ENCODE results near the gene TBC1D1. TPM values are rescaled to one million over a fixed set of nuclear protein-coding genes. Genes with fewer than 3 reads are reported as not detected.
A peak's percentile ranks its signal among the peaks of the same experiment; 100 is the strongest.
"Not testable (repeated sequence)": the region's sequence is repeated elsewhere in the genome, so short reads cannot be mapped to it uniquely, and the experiment has no call there.

The TBC1D1 gene
- total RNA-seq, 1 donor from 2014 or later, result 47.1 TPM

GRCh38 chr4:37973441-37973840, 82.6 kb downstream of the TBC1D1 start:
- Histone ChIP-seq H3K36me3 (ENCODE audit: control insufficient read depth, insufficient read depth, low read length) (no peaks in the 10 kb centered on the region), H3K4me3 (ENCODE audit: low read depth, low read length) (no peak overlapping the region), H3K27me3 (ENCODE audit: control insufficient read depth, insufficient read depth, low read length) (no peaks in the 10 kb centered on the region)
- FAIRE-seq (no peak), DNase-seq (ENCODE audit: low read depth) (no peak)
- no peak for TF ChIP-seq CTCF (IDR thresholded peaks at IDR 0.05; ENCODE audit: insufficient read depth, low read length, severe bottlenecking)

GRCh38 chr4:37975321-37975822, 84.5 kb downstream of the TBC1D1 start:
- not testable (repeated sequence) for H3K27me3 ChIP-seq (ENCODE audit: control insufficient read depth, insufficient read depth, low read length); FAIRE-seq; H3K36me3 ChIP-seq (ENCODE audit: control insufficient read depth, insufficient read depth, low read length); DNase-seq (ENCODE audit: low read depth); H3K4me3 ChIP-seq (ENCODE audit: low read depth, low read length)

DNA sequence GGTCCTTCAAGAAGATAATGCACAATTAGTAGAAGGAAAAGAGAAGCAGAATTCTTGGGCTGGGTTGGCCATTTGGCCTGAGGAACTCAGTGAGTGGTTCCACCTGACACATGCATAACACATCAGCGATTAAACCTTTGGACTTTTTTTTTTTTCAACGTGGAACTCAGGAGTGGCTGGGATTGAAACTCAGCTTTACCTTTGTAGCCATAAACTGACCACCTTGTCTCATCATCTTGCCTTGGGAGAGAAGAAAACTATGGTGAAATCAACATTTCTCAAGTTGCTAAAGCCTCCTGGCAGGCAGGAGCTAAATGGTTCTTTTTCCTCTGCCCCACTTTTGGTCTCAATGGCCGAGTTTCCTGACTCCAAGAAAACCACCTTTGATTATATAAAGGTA, 85.6 kb downstream of the TBC1D1 start:
- peak; percentile 18 for DNase-seq (ENCODE audit: low read depth)
- FAIRE-seq, result no peak
- H3K36me3 ChIP-seq (ENCODE audit: control insufficient read depth, insufficient read depth, low read length), result no peaks in the 10 kb centered on the region
- no peak for TF ChIP-seq CTCF (IDR thresholded peaks at IDR 0.05; ENCODE audit: insufficient read depth, low read length, severe bottlenecking)
- H3K4me3 ChIP-seq (ENCODE audit: low read depth, low read length), result no peak overlapping the region
- H3K27me3 ChIP-seq (ENCODE audit: control insufficient read depth, insufficient read depth, low read length), result no peaks in the 10 kb centered on the region

DNA sequence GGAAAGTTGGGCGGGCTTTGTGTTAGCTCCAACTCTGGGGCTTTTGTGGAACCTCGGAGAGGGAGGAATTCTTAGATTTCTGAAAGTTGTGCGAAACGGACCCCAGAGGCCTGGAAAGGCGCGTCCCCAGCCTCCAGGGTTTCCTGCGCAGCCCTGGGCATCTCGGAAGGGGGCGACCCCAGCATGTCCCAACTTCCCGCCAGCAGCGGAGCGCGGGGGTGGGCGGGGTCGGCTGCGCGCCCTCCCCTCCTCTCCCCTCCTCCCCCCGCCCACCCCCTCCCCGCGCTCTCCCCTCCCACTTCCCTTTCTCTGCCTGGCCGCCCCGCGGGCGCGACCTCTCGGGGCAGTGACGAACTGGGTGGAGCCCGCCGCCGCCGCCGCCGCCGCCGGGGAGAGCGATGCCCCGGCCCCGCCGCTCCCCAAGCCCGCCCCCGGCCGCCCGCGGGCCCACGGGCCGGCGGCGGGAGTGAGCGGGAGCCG, 86.1 kb downstream of the TBC1D1 start:
- no peak for DNase-seq (ENCODE audit: low read depth)
- no peak for FAIRE-seq
- H3K4me3 ChIP-seq (ENCODE audit: low read depth, low read length), result peak overlapping the region; percentile 59

GRCh38 chr4:37977471-37978247, 86.8 kb downstream of the TBC1D1 start:
- peak overlapping the region; percentile 59 for H3K4me3 ChIP-seq (ENCODE audit: low read depth, low read length)
- no peak for FAIRE-seq
- peak; percentile 31 for DNase-seq (ENCODE audit: low read depth)
- H3K27me3 ChIP-seq (ENCODE audit: control insufficient read depth, insufficient read depth, low read length), result no peaks in the 10 kb centered on the region
- no peaks in the 10 kb centered on the region for H3K36me3 ChIP-seq (ENCODE audit: control insufficient read depth, insufficient read depth, low read length)
- TF ChIP-seq CTCF (IDR thresholded peaks at IDR 0.05; ENCODE audit: insufficient read depth, low read length, severe bottlenecking), result peak; percentile 65

More for the DNA sequence above, 86.1 kb downstream of the TBC1D1 start:
- no peaks in the 10 kb centered on the region for H3K27me3 ChIP-seq (ENCODE audit: control insufficient read depth, insufficient read depth, low read length)
- no peaks in the 10 kb centered on the region for H3K36me3 ChIP-seq (ENCODE audit: control insufficient read depth, insufficient read depth, low read length)
- TF ChIP-seq CTCF (IDR thresholded peaks at IDR 0.05; ENCODE audit: insufficient read depth, low read length, severe bottlenecking), result no peak

- H3K36me3 ChIP-seq (ENCODE audit: control insufficient read depth, insufficient read depth, low read length), result no peaks in the 10 kb centered on the region
- DNase-seq (ENCODE audit: low read depth) (peak; percentile 36), FAIRE-seq (no peak)
These were observed 87.5 kb downstream of the TBC1D1 start for GRCh38 chr4:37978248-37978924.

More at GRCh38 chr4:37978248-37978924, 87.5 kb downstream of the TBC1D1 start:
- H3K27me3 ChIP-seq (ENCODE audit: control insufficient read depth, insufficient read depth, low read length), result no peaks in the 10 kb centered on the region
- peak overlapping the region; percentile 59 for H3K4me3 ChIP-seq (ENCODE audit: low read depth, low read length)
- TF ChIP-seq CTCF (IDR thresholded peaks at IDR 0.05; ENCODE audit: insufficient read depth, low read length, severe bottlenecking), result no peak
